CD4-positive, alpha-beta T cell treated with Interleukin-4 for 1 hour (primary cell): ENCODE measurements around the gene THSD8.
"Not testable (repeated sequence)": the region's sequence is repeated elsewhere in the genome, so short reads cannot be mapped to it uniquely, and the experiment has no call there.

Experiments used
- DNase-seq, 2 donors: peaks; one replicate each; pipeline ENCODE4 v3.0.0-alpha.2; 2020 to 2022

Gene THSD8

DNA sequence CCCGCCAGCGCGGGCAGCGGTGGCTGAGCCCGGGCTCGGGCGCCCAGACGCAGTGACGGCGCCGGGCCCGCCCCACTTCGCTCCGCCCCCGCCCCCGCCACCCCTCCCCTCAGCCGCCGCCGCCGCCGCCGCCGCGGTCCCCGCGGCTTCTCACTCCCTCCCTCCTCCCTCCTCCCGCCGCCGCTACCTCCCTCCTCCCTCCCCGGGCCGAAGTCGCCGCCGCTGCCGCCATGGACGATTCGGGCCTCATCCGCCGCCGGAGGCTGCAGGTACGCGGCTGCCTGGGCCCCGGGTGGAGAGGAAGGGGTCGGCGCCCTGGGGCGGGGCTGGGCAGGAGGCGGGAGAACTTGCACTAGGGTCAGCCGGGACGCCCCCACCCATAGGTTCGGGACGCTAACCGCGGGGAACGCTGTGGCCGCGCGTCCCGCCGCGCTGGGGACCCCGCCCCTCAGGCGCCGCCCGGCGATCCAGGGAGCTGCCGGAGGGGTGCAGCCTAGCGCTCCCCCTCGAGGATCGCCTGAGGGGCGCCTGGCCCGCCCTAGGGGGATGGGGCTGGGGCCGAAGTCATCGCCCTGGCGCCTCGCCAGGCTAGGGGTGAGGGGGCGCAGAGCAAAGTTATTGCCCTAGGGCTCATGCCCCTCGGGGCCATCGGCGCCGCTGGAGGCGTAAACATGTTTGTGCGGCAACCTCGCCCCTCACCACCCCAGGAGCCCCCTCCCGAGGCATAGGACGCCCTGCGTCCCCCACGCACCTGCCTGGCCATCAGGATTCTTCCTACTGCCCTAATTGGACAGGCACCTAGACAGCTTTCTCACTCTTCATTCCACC is 32.1 kb downstream of the THSD8 start:
- peak; percentile 51 to 62 for DNase-seq

DNA sequence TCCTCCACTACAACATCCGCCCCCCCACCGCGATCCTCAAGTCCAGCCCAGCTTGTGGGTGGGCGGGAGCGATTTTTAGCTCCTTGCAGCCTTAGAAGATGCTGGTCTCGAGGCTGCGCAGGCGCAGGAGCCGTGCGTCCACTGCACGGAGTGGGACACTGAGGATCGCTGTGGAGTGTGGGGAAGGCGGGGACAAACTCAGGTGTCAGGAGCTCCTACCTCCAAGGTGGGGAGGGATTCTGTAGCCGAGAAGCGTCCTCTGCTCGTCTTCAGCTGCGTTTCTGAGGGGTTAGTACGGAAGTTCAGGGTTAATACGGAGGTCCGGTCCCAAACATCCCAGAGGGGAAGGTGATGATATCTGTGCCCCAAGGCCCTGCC is 32.7 kb downstream of the THSD8 start, which contains the start of gene RTBDN:
Gene RTBDN, minus strand, starts transcription at position 14 of the 378 bp plus-strand sequence. CDS start 4,600 bp downstream, outside the sequence.
- no peak for DNase-seq

DNA sequence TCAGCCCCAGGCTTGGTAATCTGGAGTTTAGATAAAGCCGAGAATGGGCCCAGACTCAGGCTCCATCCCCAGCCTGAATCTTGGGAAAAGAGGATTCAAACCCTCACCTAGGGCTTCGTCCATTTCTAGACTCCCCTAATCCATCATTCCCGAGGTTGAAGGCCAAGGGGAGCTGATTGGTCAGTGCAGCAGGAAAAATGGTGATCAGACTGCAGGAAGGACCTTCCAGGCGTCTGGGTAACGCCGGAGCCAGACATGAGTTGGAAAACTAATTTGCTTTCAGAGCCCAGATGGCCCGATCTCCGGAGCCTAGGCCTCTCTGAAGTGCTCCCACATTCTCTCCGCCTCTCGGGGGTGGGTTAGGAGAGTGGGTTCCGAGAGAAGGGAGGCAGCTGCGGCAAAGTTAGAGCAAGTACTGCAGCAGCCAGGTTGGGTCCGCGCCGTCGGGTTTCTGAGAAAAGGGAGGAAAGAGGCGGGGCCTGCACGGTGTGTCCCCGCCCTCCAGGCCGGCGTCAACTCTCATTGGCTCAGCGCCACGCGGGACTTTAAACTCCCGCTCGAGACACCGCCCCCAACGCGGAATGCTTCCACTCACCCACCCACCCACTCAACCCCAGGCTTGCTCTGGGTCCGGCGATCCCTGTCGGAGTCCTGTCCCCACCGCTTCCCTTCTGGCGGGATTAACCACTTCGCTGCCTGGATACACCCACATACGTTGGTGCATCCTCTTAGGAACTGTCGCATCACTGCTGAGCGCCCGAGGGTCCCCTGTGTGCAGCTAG is 33.3 kb downstream of the THSD8 start:
- DNase-seq: peak; percentile 35 to 36

DNA sequence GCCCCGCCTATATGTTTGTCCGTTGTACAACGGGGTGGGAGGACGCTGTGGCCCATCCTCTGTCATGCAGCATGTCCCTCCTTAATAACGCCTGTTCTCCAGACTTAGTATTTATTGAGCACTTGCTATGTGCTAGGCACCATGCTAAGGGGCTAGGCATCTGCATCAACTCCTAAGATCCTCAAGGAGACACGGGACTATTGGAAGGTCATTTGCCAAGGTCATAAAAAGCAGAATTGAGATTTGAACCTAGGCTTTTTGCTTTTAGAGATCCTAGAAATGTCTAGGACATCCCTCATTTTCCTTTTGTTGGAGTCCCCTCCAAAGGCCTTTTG is 34.6 kb downstream of the THSD8 start:
- no peak for DNase-seq

DNA sequence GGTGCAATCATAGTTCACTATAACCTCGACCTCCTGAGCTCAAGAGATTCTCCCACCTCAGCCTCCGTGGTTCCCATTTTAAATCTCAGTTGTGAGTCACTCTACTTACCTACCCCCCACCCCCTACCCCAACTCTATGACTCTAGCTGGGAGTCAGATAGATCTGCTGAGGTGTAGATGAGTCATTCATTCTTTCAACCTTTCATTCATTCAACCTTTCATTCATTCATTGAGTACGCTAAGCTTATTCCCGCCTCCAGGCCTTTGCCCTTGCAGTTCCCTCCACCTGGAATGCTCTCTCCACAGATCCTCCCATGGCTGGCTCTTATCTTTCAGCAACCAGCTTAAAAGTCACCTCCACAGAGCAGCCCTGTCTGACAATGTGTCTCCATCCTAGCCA is 35.4 kb downstream of the THSD8 start:
- DNase-seq: no peak

- peak; percentile 29 to 47 for DNase-seq
Observed at GRCh38 chr19:12838182-12838885, 36.5 kb downstream of the THSD8 start, which contains the start of gene MAST1. Gene MAST1 (plus strand): TSS chr19:12838515. CDS start chr19:12838573, 58 bp downstream.

DNA sequence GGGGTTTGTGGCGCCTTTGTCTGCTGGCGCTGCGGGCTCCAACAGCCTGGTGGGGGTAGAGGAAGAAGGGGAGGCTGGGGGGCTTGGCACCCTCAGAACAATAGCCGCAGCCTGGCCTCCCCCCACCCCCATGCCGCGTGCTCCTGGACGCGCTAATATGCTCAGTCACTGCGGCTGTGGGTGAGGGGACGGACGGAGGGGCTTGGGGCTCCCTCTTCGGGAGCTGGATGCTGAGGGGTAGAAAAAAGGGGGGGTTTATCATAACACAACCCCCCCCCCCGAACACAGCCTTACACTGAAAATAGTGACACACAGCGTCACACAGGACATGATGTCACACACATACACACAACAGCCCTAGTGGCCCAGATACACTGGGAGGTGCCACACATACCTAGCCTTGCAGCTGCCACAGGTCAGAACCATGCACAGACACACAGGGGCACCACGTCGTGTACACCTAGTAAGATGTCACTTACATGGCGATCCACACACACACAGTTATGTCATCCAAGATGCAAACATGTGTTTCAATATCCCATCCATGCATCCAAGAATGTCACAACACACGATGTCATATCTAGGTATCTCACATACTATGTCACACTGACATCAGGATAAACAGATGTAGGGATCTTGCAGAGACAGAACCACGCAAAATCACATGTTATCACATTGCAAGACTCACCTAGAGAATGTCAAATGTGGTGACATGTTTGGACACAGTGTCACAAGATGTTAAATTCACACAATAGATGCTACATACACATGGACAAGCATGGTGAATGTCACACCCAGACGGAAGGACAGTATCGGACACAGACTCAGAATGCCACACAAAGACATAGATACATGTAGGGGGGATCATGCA is 37.3 kb downstream of the THSD8 start:
- peak in 1 of 2 donors; percentile 18 for DNase-seq

- DNase-seq: peak; percentile 35 to 40
Observed at GRCh38 chr19:12840091-12841079, 38.5 kb downstream of the THSD8 start.

GRCh38 chr19:12841094-12841493 is 39.2 kb downstream of the THSD8 start:
- DNase-seq: peak in 1 of 2 donors; percentile 27

DNA sequence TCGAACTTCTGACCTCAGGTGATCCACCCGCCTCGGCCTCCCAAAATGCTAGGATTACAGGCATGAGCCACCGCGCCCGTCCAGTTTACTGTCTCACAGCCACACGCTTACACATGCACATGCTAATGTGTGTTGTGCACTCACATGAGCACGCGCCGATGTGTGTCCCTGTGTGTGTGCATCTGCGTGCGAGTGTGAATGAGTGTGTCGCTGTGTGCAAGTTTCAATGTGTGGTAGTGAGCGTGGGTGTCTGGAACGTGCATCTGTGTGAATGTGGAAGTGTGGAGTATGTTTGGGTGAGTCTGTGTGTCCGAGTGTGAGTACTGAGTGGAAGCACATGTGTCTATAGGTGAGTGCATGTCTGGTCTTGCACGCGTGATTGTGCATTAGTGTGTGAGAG is 40.6 kb downstream of the THSD8 start:
- DNase-seq: no peak

DNA sequence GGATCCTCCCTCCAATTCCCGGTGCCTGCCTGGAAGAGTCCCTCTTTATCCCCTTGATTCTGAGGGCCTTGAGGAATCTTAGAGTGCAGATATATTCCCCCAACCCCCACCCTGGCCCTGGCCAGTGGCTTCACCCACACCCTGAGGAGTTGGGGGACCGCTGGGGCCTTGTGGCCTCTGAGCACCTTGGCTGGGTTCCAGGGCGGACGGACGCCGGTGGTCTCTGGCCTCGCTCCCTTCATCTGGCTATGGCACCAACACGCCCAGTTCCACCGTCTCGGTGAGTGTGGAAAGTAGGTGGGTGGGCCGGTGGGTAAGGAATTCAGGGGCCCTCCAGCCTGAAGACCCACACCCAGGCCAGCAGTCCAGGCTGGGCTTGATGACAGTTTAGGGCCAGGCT is 41.5 kb downstream of the THSD8 start:
- DNase-seq: no peak

GRCh38 chr19:12843999-12844732 is 42.3 kb downstream of the THSD8 start:
- no peak for DNase-seq

GRCh38 chr19:12846613-12847012 is 44.7 kb downstream of the THSD8 start:
- not testable (repeated sequence) for DNase-seq

DNA sequence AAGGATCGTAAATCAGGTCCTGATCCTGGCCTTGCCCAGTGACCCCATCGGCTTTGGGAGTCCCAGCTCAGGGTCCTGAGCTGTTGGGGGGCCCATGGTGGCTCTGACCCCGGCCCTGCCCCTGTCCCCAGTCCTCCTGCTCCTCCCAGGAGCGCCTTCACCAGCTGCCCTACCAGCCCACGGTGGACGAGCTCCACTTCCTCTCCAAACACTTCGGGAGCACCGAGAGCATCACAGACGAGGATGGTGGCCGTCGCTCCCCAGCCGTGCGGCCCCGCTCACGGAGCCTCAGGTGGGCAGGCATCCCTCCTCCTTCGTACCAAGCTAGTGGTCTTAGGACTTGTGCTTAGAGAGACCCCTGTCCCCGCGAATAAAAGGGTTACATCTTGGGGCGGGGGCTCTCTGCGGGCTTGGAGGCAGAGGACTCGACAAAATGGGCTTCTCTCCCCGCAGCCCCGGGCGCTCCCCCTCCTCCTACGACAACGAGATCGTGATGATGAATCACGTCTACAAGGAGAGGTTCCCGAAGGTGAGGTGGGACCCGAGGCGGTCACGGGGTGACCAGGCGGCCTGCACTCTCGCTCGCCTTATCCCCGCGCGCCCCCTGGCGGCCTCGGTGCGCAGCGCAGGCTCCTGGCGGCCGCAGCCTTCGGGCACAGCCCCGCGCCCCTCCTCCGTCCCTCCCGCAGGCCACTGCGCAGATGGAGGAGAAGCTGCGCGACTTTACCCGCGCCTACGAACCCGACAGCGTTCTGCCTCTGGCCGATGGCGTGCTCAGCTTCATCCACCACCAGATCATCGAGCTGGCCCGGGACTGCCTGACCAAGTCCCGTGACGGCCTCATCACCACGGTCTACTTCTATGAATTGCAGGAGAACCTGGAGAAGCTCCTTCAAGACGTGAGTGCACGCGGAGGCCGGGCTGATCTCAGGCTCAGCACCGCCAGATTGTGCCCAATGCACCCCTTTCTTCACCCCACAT is 45.6 kb downstream of the THSD8 start:
- DNase-seq: peak; percentile 79 to 82
